Measurements from ENCODE around the gene MSANTD1.

GRCh38 chr4:3210467-3210866, 38.5 kb upstream of the MSANTD1 start:
- TF ChIP-seq SIN3A (conservative IDR thresholded peaks at IDR 0.05 in 1 of 2, IDR thresholded peaks at IDR 0.05 in 1 of 2; ENCODE audit: low read depth in 1 of 2, low read length in 2 of 2) (no peak), JUND (IDR thresholded peaks at IDR 0.05; ENCODE audit: low read length) (no peak), ZNF274 (IDR thresholded peaks at IDR 0.05; ENCODE audit: borderline replicate concordance, extremely low read depth, low read length) (no peak), CHD1 (IDR thresholded peaks at IDR 0.05; ENCODE audit: low read depth, low read length) (no peak), POLR2A (IDR thresholded peaks at IDR 0.05; ENCODE audit: control extremely low read depth in 1 of 2, low read depth in 2 of 2, low read length in 2 of 2) (no peak), YY1 (IDR thresholded peaks at IDR 0.05; ENCODE audit: low read depth, low read length) (no peak), MAFK (IDR thresholded peaks at IDR 0.05; ENCODE audit: low read depth, low read length) (no peak), GTF2F1 (IDR thresholded peaks at IDR 0.05; ENCODE audit: borderline replicate concordance, low read depth, low read length) (no peak)
- TF ChIP-seq, protein P1, sequence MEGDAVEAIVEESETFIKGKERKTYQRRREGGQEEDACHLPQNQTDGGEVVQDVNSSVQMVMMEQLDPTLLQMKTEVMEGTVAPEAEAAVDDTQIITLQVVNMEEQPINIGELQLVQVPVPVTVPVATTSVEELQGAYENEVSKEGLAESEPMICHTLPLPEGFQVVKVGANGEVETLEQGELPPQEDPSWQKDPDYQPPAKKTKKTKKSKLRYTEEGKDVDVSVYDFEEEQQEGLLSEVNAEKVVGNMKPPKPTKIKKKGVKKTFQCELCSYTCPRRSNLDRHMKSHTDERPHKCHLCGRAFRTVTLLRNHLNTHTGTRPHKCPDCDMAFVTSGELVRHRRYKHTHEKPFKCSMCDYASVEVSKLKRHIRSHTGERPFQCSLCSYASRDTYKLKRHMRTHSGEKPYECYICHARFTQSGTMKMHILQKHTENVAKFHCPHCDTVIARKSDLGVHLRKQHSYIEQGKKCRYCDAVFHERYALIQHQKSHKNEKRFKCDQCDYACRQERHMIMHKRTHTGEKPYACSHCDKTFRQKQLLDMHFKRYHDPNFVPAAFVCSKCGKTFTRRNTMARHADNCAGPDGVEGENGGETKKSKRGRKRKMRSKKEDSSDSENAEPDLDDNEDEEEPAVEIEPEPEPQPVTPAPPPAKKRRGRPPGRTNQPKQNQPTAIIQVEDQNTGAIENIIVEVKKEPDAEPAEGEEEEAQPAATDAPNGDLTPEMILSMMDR (IDR thresholded peaks at IDR 0.05; ENCODE audit: control extremely low read depth in 1 of 3, insufficient read depth in 1 of 3, low read depth in 1 of 3, low read length in 3 of 3): no peak

Data from H1 (cell line).